GM19438 (cell line): ENCODE data around the gene RPUSD4.

Experiments used
- ATAC-seq: cut with Tn5 transposase; IDR thresholded peaks from one replicate; pipeline ENCODE4 v1.9.1; 2021; ENCODE audit warnings: low read depth; ENCODE audit not compliant: unreplicated experiment

The RPUSD4 gene

GRCh38 chr11:126159719-126160344 is 51.6 kb downstream of the RPUSD4 start:
- no peak for ATAC-seq

DNA sequence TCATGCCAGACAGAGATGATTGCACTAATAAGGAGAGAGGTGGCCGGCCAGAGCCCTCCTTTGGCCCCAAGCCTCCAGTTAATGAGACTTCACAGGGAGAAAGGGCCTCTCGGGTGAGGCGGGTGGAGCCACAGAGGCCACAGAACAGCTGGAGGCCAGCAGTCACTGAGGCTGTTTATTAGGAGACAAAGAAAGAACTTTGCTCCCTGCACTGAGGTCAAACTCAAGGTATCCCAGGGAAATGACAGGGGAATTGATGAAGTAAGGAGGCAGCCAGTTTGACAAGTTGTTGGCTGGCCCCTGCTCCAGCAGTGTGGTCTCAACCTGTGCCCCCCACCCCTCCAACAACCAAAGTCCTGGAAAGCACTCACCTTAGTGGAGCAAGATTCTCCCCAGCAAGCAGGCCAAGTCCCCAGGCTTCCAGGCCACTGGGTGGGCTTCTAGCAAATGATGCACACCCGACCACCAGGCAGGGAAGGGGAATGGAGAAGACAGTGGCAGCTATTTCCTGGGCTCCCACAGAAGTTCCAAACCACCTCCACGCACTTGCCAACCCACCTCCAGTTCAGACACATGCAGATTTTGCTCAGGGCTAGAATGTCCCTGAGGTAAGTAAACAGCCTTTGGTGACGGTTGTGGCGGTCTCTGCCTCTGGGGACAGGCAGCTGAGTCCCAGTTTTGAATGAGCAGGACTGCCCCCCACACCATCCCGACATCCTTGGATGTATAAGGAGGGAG is 53.2 kb downstream of the RPUSD4 start:
- no peak for ATAC-seq

DNA sequence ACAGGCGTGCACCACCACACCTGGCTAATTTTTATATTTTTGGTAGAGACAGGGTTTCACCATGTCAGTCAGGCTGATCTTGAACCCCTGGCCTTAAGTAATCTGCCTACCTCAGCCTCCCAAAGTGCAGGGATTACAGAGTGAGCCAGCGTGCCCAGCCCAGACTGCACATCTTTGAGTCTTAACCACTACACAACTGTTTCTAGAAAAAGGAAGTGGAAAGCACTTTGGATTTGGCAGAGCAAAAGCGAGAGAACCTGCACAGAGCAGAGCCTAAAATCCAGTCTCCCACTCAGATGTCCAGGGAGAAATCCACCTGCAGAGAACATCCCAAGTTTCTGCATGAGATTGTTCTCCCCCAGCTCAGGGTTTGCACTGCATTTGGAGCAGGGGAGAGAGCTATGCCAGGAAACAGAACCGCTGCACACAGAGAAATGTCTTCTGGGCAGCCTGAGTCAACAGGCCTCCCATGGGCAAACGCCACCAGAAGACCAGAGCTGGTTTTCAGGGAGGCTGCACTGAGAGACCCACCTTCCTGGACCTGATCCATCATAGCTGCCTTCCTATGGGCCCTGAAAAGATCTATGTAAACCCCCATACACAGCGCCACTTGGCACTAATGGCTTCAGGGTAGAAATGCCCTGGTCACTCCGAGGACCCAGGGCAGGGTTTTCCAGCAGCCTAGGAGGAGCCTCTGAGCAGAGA is 54.0 kb downstream of the RPUSD4 start:
- no peak for ATAC-seq

DNA sequence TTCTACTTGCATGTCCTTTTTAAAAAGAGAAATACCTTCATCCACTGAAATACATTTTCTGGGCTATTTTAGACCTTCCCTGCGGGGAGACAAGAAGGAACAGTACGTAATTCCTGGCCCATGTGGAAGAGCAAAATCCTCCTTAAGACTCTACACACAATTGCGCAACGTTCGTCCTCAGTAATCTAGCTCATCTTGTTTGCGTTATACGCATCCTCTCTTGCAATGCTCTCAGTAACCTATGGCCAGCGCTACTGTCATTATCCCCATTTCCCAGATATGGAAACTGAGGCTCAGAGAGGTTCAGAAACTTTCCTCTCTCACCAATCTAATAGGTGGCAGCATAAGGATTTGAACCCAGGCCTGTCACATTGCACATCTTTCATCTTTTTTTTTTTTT is 54.6 kb downstream of the RPUSD4 start:
- ATAC-seq = no peak

DNA sequence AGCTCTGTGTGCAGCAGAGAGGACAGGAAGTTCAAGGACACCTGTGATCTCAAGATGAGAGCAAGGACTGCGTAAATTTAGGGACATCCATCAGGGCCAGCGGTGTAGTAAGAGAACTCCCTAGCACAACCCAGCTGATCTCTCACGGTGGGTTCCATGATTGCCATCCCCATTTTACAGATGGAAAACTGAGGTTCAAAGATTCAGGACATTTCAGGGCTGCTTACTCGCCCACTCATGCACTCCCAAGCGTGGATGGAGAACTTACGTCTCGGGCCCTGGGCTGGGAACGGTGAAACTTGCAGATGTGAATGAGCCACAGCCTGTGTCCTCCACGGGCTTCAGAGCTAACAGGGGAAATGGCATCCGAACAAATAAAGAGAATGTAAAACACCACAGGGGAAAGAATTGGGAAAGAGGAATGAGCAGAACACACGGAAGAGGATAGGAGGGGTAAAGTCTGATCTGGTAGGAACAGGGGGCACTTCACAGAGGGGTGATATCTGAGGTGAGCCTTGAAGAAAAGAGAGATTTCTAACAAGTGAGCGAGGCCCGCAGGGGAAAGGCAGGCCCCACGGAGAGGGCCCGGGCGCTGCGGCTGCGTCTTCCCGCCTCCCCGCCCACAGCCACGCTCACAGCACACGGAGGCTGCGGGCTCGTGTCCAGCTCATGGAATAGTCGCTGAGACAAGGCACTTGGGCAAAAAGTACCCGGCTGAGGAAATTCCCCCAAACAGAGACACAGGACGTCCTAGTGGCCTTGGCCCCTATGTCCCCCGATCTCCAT is 55.9 kb downstream of the RPUSD4 start:
- ATAC-seq = no peak

GRCh38 chr11:126154691-126155090 is 56.8 kb downstream of the RPUSD4 start:
- no peak for ATAC-seq

DNA sequence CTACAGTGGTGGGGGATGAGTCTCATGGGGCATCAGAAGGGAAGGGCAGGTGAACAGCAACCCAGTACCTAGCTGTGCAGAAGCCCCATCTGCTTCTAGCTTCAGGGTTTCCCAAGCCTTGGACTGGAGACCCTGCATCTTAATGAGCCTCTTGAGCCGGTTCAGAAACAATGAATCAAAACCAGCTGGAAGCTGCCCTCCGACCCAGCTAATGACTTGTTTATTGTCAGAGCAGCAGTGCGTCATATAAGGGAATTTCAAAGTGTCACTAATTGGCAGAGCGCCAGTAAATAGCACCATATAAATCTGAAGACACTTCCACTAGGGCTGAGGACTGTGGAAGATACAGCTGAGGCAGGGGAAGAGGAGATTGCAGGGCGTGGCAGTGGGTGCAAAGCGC is 57.5 kb downstream of the RPUSD4 start:
- no peak for ATAC-seq

GRCh38 chr11:126153006-126153405 is 58.4 kb downstream of the RPUSD4 start:
- no peak for ATAC-seq

- no peak for ATAC-seq
Observed at GRCh38 chr11:126152586-126152985, 58.9 kb downstream of the RPUSD4 start.

GRCh38 chr11:126152152-126152551 is 59.3 kb downstream of the RPUSD4 start:
- ATAC-seq = no peak
